Eye (tissue), 1 donor: Measurements from ENCODE around the gene NCAPG2.

Experiments used
- DNase-seq: peaks from one replicate; pipeline ENCODE4 v3.0.0-alpha.2; 2015

The NCAPG2 gene

DNA sequence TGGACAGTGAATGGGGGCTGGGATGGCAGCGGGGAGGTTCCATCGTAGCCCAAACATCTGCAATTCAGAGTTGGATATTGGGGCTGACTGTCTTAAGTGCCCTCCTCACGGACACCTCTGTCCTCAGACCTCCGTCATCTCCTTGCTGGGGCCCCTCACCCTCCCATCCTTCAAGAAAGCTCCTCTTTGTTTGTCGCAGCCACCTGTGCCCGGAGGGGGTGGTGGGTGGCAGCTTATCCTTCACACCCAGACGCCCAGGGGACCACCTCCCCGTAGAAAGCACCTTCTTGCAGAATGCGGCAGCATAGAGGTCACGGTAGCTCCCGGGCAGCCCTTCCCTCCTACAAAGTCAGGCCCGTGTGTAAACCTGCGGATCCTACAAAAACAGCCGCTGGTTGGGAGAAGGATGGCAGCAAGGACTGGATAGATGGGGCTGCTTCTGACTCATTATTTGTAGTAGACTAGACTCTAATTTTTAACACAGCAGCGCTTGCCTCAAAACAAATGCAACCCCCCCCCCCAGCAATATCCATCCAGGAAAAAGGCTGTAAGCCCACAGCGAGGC, 115.6 kb downstream of the NCAPG2 start:
- no peak for DNase-seq

DNA sequence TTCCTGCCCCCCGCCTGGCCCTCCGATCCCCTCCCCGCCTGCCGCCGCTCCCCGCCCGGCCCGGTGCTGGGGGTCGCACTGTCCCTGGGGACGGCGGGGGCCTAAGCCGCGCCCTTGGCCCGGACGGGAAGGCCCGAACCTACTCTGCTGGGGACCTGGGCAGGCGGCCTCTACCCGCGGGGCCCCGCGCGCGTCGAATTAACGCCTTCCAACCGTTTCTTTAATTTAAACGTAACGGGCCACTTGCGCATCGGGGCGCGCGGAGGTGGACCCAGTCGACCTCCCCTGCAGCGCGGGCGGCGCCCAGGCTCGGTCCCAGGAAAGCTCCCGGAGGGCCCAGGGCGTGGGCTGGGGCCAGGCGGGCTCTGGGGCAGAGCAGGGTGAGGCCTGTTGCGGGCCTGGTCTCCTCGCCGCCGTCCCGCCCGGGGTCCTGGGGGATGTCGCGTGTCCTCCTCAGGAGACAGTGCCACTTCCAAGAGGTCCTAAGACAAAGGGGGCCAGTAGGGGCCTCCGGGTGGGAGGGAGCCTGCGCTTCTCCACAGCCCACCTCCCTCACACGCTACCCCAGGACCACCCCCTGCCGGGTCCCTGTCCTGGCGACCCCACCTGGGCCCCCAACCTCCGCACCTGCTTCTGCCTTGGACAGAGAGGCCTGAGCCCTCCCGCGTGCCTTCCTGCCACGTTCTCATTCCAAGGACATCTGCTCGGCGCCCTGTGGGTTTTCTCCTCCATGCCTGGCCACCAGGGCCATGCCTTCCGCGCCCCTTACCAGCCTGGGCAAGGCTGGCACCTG, 116.3 kb downstream of the NCAPG2 start:
- peak; percentile 63 for DNase-seq

DNA sequence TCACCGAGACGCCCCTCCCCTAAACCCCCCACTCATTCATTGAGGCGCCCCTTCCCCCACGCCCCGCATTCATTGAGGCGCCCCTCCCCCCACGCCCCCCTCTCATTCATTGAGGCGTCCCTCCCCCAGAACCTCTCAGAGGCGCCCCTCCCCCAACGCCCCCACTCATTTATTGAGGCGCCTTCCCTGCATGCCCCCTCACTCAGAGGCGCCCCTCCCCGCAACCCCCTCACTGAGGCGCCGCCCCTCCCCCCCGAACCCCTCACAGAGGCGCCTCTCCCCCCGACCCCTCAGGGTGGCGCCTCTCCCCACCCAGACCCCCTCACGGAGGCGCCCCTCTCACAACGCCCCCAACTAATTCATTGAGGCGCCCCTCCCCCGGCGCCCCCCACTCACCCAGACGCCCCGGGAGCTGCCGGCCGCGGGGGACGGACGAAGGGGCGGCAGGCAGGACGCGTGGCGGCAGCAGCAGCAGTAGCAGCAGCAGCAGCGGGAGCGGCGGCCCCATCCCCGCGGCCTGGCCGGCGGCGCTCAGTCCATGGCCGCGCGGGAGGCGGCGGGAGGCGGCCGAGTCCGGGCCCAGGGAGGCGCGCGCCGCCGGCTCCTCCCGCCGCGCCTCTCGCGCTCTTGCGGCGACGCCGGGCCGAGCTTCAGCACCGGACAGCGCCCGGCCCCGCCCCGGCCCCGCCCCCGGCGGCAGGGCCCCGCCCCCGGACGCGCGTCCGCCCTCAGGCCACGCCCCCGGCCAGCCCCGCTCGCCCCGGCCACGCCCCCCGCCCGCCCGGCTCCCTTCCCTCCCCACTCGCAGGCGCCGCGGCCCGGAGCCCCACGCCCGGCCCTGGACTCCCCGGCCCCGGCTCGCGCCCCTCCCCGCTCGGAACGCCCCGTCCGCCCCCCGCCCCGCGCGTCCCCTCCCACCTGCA, 117.2 kb downstream of the NCAPG2 start, which contains the start of gene PTPRN2:
Gene PTPRN2 (minus strand): TSS at position 662 of the 923 bp plus-strand sequence.
- peak; percentile 82 for DNase-seq

DNA sequence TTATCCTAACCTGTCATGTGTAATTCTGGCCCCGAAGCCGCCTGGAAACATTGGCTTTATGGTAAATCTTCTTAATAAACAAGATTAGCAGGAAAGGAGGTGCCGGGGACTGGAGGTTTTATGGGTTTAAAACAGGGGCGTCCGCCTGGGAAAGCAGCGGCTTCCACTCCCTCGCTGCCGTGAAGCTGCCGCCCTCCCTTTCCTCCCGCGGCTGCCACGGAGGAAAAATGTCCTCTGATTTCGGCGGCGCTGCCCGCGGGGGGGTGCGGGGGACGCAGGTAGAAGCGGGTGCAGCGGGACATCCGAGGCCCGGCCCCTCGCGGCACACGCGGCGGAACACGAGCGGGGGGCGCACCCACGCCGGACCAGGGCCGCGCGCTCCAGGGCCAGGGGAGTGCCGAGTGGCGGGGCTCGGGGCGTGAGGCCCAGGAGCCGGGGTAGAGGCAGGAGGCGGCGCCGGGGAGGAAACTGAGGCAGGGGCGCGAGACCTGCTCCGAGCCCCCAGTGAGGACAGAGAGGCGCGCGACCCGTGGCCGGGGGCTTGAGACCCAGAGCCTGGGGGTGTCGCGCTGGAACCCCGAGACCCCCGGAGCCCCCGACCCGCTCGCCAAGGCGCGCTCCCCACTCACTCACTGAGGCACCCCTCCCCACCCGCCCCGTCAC, 118.0 kb downstream of the NCAPG2 start:
- DNase-seq: no peak

DNA sequence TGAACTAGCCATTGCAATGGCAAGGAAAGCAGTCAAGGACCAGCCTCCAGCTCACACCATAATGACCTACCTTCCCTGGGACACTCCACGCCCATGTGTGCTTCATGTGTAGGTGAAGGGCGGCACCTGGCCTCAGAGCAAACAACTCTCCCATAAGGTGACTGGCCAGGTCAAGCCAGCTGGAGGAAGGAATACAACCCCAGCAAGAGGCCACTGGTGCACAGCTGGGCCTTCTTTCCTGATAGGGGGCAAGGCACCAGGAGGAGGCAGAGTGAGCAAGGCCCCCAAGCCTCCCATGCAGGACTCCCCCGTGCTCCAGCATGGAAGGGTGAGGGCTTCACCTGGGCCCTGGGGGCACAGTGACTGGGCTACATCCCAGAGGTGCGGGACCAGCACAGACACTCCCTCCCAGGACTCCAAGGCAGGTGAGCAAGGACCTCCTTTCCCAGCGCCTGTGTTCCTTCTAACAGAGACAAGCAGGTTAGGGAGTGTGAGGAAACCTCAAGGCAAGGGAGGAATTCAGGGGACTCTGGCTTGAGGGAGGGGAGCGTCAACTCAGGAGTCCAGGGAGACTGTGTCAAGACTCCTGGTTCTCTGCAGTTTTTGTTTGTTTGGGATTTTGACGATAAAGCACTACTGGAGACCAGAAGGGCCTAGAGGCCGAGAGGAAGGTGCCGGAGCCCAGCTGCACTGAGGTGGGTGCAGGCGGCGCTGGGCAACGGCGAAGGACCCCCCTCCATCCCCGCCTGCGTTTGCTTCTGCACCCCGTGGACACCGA, 118.7 kb downstream of the NCAPG2 start:
- no peak for DNase-seq

DNA sequence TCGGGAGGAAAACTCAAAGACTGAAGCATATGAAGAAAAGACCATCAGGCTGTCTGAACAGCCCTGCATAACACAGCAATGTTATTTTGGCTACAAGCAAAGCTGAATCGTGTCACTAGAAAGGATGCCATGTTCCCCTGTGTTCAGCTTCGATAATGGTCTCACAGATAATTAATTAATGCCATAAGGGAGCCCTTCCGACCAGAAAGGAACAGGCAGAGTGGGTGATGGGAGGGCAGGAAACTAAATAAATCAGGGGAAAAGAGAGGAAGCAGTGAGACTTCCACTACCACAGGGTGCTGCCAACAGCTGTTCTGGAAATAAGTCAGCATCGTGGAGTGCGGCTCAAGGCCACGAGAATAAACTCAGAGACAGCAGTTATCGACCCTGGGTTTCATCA, 120.2 kb downstream of the NCAPG2 start:
- DNase-seq: no peak

DNA sequence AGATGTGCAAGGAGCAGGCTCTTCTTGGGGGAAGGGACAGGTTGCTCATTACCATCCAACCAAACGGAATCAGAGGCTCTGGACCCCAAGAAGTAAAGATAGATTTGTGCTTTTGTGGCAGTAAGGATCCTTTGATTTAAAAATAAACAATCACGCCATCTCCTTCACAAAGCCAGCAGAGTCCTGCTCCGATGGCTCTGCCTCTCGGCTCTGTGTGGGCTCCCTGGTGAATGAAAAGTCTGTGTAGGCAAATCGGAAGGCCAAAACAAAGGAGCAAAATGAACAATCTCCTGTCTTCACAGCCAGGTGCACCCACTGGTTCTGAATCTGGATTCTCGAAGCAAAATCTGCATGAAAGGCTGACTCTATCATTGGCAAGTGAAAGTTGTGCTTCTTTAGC, 120.8 kb downstream of the NCAPG2 start:
- no peak for DNase-seq

DNA sequence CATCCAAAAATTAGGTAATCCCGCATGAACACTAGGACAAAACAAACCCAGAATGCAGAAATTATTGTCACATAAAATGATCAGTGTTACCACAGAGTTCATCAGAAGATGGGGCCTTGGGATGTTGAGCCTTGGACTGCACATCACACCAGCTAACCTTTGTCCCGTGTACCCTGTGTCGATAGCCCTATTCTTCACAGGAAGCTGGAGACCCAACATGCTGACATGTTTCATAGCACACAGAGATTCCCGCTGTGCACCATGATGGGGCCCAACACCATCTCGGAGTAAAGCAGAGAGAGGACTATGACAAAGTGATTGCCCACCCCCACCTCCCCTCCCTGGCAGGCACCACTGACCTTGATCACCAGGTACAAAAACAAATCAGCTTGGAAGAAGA, 121.5 kb downstream of the NCAPG2 start:
- no peak for DNase-seq

DNA sequence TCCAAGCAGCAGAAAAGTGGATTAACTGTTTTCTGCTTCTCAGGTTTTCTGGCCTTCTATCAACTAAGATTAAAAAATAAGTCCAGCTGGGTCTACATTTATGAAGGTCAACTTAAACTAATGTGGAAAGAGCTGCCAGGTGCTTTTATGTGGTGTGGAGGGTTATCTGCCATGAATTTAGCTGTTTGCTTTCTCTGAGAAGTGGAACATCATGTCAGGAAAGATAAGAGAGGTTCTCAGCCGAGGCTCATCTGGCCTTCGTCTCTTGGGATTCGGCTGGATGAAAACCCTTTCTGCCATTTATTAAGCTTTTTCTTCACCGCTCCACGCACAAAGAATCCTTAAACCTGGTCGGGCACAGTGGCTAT, 122.5 kb downstream of the NCAPG2 start:
- no peak for DNase-seq

DNA sequence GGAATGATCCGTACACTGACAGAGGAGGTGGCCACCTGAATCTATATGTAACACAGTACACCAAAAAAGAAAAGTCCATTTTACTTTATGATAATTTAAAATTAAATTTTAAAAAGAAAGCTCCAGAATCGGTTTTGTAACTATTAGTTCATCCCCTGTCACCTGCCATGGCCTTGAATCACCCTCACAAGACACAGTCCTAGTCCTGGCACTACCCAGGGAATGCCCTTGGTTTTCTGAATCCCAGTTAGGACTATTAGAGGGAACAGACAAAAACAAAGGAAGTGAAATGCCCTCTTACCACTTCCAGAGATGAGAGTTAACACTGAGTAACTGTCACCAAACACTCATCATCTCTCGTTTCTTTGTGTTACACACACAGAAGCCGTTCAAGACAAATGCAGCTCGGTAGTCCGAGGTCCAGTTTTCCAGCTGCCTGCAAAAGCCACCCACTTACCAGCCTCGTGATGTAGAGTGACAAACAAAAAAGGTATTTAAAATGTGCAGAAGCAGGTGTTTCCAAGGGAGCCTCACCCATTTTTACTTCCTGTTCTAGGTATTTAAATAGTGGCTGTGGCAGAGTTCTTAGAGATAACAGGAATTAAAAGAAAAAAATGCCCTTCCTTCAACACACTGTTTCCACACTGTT, 123.0 kb downstream of the NCAPG2 start:
- no peak for DNase-seq
